Fibroblast of lung (primary cell): ENCODE measurements around the gene JOSD2.
A peak's percentile ranks its signal among the peaks of the same experiment; 100 is the strongest.

ENCODE experiments used
- EZH2 ChIP-seq: IDR thresholded peaks from 2 replicates; pipeline ENCODE4 v1.5.1; 2012; ENCODE audit warnings: low read length, control low read depth, mild to moderate bottlenecking; ENCODE audit errors: missing control alignments
- TF ChIP-seq, protein P1 (sequence below), 2 donors: IDR thresholded peaks in 1 of 2; conservative IDR thresholded peaks in 1 of 2; 1 replicate in 1 of 2; 2 replicates in 1 of 2; pipeline ENCODE4 v1.5.1; 2011 to 2012; ENCODE audit warnings: low read length in 2 of 2, control low read depth in 1 of 2, inconsistent platforms in 1 of 2, low read depth in 1 of 2, mild to moderate bottlenecking in 1 of 2

DNA sequence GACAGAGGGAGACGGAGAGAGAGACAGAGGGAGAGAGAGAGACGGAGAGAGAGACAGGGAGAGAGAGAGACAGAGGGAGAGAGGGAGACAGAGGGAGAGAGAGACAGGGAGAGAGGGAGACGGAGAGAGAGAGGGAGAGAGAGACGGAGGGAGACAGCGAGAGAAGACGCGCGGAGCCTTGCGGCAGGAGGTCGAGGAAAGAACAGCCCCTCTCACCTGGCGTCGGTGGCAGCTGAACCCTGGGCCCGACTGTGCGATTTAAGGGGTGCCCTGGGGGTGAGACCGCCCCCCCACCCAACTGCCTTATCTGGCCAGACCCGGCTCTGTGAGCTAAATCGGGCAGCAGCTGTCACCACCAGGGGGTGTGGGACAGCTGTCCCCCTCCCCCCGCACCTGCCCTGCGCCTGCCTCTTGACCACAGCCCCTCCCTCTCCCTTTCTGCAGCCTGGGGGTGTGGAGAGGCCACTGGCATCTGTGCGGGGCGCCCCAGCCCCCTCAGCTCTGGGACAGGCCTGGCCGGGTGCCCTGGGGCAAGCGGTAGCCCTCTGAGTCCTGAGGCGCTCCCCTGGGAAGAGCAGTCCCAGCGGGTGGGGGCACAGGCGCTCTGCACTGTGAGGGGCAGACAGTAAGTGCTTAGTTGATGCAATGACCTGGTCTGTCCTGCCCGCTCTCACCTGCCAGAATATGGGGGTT is 10.8 kb downstream of the JOSD2 start:
- TF ChIP-seq, protein P1, sequence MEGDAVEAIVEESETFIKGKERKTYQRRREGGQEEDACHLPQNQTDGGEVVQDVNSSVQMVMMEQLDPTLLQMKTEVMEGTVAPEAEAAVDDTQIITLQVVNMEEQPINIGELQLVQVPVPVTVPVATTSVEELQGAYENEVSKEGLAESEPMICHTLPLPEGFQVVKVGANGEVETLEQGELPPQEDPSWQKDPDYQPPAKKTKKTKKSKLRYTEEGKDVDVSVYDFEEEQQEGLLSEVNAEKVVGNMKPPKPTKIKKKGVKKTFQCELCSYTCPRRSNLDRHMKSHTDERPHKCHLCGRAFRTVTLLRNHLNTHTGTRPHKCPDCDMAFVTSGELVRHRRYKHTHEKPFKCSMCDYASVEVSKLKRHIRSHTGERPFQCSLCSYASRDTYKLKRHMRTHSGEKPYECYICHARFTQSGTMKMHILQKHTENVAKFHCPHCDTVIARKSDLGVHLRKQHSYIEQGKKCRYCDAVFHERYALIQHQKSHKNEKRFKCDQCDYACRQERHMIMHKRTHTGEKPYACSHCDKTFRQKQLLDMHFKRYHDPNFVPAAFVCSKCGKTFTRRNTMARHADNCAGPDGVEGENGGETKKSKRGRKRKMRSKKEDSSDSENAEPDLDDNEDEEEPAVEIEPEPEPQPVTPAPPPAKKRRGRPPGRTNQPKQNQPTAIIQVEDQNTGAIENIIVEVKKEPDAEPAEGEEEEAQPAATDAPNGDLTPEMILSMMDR (conservative IDR thresholded peaks at IDR 0.05 in 1 of 2, IDR thresholded peaks at IDR 0.05 in 1 of 2; ENCODE audit: low read depth in 1 of 2, low read length in 2 of 2): peak in 1 of 2 donors; percentile 5
- TF ChIP-seq EZH2: no peak
